Measurements from ENCODE around the gene WDHD1.

- no peak for TF ChIP-seq CTCF (conservative IDR thresholded peaks at IDR 0.05; ENCODE audit: low read length)
- no peak for TF ChIP-seq EZH2phosphoT487 (IDR thresholded peaks at IDR 0.05; ENCODE audit: borderline replicate concordance, low read depth, low read length)
Observed at GRCh38 chr14:54955143-54955542, 71.8 kb downstream of the WDHD1 start.
